GM12864 (cell line): ENCODE measurements around the gene SLC1A5.

ENCODE experiments used
- DNase-seq: peaks from one replicate; pipeline ENCODE4 v3.0.0-alpha.2; 2011; ENCODE audit warnings: low read depth
- H3K4me3 ChIP-seq: 2 replicates; pipeline ENCODE4 v1.5.1; 2011; ENCODE audit warnings: mild to moderate bottlenecking, low read depth, low read length, control low read depth
- TF ChIP-seq, protein P1 (sequence below): IDR thresholded peaks from 2 replicates; pipeline ENCODE4 v1.5.1; 2011; ENCODE audit warnings: low read depth, mild to moderate bottlenecking, moderate library complexity, low read length, control low read depth, inconsistent platforms; ENCODE audit errors: missing control alignments

SLC1A5 gene

GRCh38 chr19:46755853-46756543 is 32.4 kb downstream of the SLC1A5 start:
- TF ChIP-seq, protein P1, sequence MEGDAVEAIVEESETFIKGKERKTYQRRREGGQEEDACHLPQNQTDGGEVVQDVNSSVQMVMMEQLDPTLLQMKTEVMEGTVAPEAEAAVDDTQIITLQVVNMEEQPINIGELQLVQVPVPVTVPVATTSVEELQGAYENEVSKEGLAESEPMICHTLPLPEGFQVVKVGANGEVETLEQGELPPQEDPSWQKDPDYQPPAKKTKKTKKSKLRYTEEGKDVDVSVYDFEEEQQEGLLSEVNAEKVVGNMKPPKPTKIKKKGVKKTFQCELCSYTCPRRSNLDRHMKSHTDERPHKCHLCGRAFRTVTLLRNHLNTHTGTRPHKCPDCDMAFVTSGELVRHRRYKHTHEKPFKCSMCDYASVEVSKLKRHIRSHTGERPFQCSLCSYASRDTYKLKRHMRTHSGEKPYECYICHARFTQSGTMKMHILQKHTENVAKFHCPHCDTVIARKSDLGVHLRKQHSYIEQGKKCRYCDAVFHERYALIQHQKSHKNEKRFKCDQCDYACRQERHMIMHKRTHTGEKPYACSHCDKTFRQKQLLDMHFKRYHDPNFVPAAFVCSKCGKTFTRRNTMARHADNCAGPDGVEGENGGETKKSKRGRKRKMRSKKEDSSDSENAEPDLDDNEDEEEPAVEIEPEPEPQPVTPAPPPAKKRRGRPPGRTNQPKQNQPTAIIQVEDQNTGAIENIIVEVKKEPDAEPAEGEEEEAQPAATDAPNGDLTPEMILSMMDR: no peak
- no peak for DNase-seq

DNA sequence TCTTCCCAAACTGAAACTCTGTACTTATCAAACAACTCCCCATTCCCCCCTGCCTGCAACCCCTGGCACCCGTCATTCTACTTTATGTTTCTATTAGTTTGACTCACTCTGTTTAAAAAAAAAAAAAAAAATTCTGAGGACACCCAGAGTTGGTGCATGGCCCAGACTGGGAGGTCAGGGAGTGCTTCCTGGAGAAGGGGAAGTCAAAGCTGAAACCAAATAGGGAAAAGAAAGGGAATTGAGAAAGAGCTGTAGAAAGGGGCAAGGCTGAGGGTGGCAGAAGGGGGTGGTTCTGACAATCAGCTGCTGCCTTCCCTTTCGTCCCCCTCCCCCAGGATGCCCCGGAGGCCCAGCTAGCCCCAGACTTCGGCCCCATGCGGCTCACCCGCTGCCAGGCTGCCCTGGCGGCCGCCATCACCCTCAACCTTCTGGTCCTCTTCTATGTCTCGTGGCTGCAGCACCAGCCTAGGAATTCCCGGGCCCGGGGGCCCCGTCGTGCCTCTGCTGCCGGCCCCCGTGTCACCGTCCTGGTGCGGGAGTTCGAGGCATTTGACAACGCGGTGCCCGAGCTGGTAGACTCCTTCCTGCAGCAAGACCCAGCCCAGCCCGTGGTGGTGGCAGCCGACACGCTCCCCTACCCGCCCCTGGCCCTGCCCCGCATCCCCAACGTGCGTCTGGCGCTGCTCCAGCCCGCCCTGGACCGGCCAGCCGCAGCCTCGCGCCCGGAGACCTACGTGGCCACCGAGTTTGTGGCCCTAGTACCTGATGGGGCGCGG is 33.1 kb downstream of the SLC1A5 start:
- no peak overlapping the region for H3K4me3 ChIP-seq
- TF ChIP-seq, protein P1: no peak
- DNase-seq: no peak

More at GRCh38 chr19:46755853-46756543, 32.4 kb downstream of the SLC1A5 start:
- no peak overlapping the region for H3K4me3 ChIP-seq

GRCh38 chr19:46753420-46754155 is 34.8 kb downstream of the SLC1A5 start:
- TF ChIP-seq, protein P1: peak; percentile 62
- H3K4me3 ChIP-seq: no peak overlapping the region
- DNase-seq: no peak

DNA sequence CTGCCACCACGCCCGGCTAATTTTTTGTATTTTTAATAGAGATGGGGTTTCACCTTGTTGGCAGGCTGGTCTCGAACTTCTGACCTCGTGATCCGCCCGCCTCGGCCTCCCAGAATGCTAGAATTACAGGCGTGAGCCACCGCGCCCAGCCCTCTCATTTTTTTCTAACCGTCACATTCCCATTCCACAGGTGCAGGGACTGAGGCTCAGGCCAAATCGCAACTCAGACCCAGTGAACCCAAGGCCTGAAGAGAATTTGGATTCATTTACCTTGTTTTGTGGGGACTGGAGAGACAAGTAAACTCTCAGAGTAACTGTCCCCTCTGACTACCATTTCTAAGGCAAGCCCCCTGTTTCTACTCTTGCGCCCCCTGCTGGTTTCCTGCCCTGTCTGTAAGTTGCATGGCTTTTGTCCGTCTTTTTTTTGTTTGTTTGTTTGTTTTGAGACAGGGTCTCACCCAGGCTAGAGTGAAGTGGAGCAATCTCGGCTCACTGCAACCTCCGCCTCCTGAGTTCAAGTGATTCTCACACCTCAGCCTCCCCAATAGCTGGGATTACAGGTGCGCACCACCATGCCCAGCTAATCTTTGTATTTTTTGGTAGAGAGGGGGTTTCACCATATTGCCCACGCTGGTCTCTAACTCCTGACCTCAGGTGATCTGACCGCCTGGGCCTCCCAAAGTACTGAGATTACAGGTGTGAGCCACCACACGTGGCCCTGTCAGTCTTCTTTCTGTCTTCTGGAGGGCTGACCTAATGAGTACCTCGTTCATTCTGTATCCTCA is 39.9 kb downstream of the SLC1A5 start:
- DNase-seq: no peak
- TF ChIP-seq, protein P1: peak; percentile 86
- no peak overlapping the region for H3K4me3 ChIP-seq

DNA sequence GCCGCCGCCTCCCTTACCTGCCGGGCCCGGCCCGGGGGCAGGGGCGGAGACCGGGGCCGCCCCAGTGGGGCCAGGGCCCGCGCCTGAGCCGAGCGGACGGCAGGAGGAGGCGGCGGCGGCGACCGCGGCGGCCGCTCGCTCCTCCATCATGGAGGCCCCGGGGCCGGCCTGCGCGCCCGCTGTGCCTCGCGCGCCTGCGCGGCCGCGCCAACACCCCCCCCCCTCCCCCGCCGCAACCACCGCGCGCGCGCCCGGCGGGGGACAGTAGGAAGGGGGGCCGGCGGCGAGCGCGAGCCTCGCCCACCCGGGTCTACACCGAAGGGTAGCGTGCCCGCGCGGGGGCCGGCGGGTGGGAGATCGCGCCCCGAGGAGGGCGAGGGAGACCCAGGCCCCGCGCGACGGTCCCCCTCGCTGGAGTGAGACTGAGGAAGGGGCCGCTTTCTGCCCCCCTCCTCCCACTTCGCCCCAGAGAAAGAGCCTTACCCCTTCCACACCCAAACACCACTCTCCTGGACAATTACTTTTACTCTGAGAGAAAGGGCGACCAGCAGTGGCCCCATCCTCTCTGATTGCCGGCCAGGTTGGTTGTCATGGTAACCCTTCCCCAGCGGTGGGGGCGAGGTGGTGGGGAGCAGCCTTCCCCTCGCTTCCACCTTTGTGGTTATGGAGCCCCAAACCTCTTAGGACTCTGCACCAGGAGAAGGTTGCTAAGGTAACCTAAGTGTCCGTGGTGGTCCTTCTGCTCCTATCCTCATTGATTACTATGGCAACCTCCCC is 41.9 kb downstream of the SLC1A5 start, which contains the start of gene STRN4:
Gene STRN4, minus strand, starts transcription at position 170 of the 777 bp plus-strand sequence. Its CDS starts 20 bp downstream, at position 150.
- TF ChIP-seq, protein P1: no peak
- no peak for DNase-seq
- H3K4me3 ChIP-seq: peak within 1 kb of the TSS; percentile 97
